Naive thymus-derived CD8-positive, alpha-beta T cell (primary cell): ENCODE data around the gene KRT5. TPM values are rescaled to one million over a fixed set of nuclear protein-coding genes. Genes with fewer than 3 reads are reported as not detected.

Experiments used
- ATAC-seq, 2 donors: fragments of 150-1000 bp; cut with Tn5 transposase in 1 of 2; sonication (Bioruptor Pico), chemical (Tn5 transposase) in 1 of 2; 1 replicate in 1 of 2; 2 replicates in 1 of 2; pipeline ENCODE4 v1.10.0; 2021; ENCODE audit warnings: mild to moderate bottlenecking in 2 of 2, moderate library complexity in 2 of 2
- POLR2A ChIA-PET: fragments of 350-600 bp; sonication (Branson Sonifier 250); formaldehyde crosslinking; loops from one replicate; lab custom pipeline; 2021; ENCODE audit warnings: antibody characterized with exemption; lab: Charles Lee
- DNase-seq, 10 donors: peaks; one replicate each; pipeline versions ENCODE4 v3.0.0 to v3.0.0-alpha.2; 2020 to 2022
- H3K27ac Mint-ChIP-seq, 10 donors: one replicate each; pipeline ENCODE4 v1.8.0; 2020 to 2022; ENCODE audit warnings: mild to moderate bottlenecking in 10 of 10, mixed read lengths in 10 of 10, moderate library complexity in 4 of 10, inconsistent platforms in 1 of 10
- H3K27me3 Mint-ChIP-seq, 5 donors: one replicate each; pipeline ENCODE4 v1.8.0; 2021 to 2022; ENCODE audit warnings: mixed read lengths in 5 of 5
- H3K36me3 Mint-ChIP-seq, 3 donors: one replicate each; pipeline ENCODE4 v1.8.0; 2020 to 2022; ENCODE audit warnings: mixed read lengths in 3 of 3, mild to moderate bottlenecking in 2 of 3, inconsistent platforms in 1 of 3
- H3K4me1 Mint-ChIP-seq, 4 donors: one replicate each; pipeline ENCODE4 v1.8.0; 2021 to 2022; ENCODE audit warnings: mixed read lengths in 4 of 4
- H3K4me3 Mint-ChIP-seq, 10 donors: one replicate each; pipeline ENCODE4 v1.8.0; 2020 to 2022; ENCODE audit warnings: mild to moderate bottlenecking in 10 of 10, mixed read lengths in 10 of 10, moderate library complexity in 6 of 10, inconsistent platforms in 1 of 10
- H3K9me3 Mint-ChIP-seq, 9 donors: one replicate each; pipeline ENCODE4 v1.8.0; 2020 to 2022; ENCODE audit warnings: mixed read lengths in 9 of 9, mild to moderate bottlenecking in 3 of 9, inconsistent platforms in 1 of 9, moderate library complexity in 1 of 9
- polyA plus RNA-seq, 3 donors: library from polyadenylated mRNA; unstranded; fragments of 300-500 nt; fragmentation: Illumina TruSeq; gene quantifications; one replicate each; pipeline ENCODE4 v1.2.3, GENCODE V29; 2021
- total RNA-seq, 8 experiments: library from RNA in 2 of 8; stranded (reverse) in 2 of 8; gene quantifications; one replicate each; pipeline ENCODE4 v1.2.3 and lab custom pipeline; 2021 to 2026

The KRT5 gene
- total and polyA plus RNA-seq, 5 experiments from 2014 or later: not detected

- Mint-ChIP-seq H3K4me3 (no peak overlapping the region), H3K27me3 (peaks cover 23 to 76% (median 38%) of the 10 kb centered on the region in 5 donors), H3K9me3 (peaks cover 6 to 19% (median 12%) of the 10 kb centered on the region in 9 donors), H3K4me1 (no peaks in the 10 kb centered on the region), H3K36me3 (peaks cover 0 to 13% (median 3%) of the 10 kb centered on the region in 3 donors), H3K27ac (no peak overlapping the region)
- ATAC-seq (no peak), DNase-seq (no peak)
- POLR2A ChIA-PET: no interaction called here
Measured at GRCh38 chr12:52486166-52487105, 33.8 kb downstream of the KRT5 start.

GRCh38 chr12:52480073-52480472 is 40.1 kb downstream of the KRT5 start:
- H3K9me3 Mint-ChIP-seq: peaks cover 4 to 14% (median 9%) of the 10 kb centered on the region in 9 donors
- ATAC-seq: no peak

GRCh38 chr12:52477651-52478050 is 42.5 kb downstream of the KRT5 start:
- Mint-ChIP-seq H3K36me3 (peaks cover 0 to 7% (median 5%) of the 10 kb centered on the region in 3 donors), H3K9me3 (peaks cover 0 to 4% (median 0%) of the 10 kb centered on the region in 9 donors), H3K27me3 (peaks cover under 1 to 10% (median 3%) of the 10 kb centered on the region in 5 donors), H3K4me3 (no peak overlapping the region), H3K27ac (no peak overlapping the region), H3K4me1 (no peaks in the 10 kb centered on the region)
- no peak for ATAC-seq
- POLR2A ChIA-PET: no interaction called here
- no peak for DNase-seq

More at GRCh38 chr12:52480073-52480472, 40.1 kb downstream of the KRT5 start:
- peaks cover 7 to 26% (median 23%) of the 10 kb centered on the region in 5 donors for H3K27me3 Mint-ChIP-seq
- peaks cover 3 to 16% (median 5%) of the 10 kb centered on the region in 3 donors for H3K36me3 Mint-ChIP-seq
- no peak for DNase-seq
- H3K4me1 Mint-ChIP-seq: no peaks in the 10 kb centered on the region
- no peak overlapping the region for H3K4me3 Mint-ChIP-seq
- H3K27ac Mint-ChIP-seq: no peak overlapping the region
- POLR2A ChIA-PET: no interaction called here

- ATAC-seq (no peak), DNase-seq (no peak)
- Mint-ChIP-seq H3K27me3 (peaks cover 0 to 12% (median 9%) of the 10 kb centered on the region in 5 donors), H3K27ac (no peak overlapping the region), H3K36me3 (peaks cover 0 to 2% (median 0%) of the 10 kb centered on the region in 3 donors), H3K9me3 (peaks cover 0 to 4% (median 0%) of the 10 kb centered on the region in 9 donors), H3K4me1 (no peaks in the 10 kb centered on the region), H3K4me3 (no peak overlapping the region)
- POLR2A ChIA-PET: no interaction called here
Measured at GRCh38 chr12:52474212-52474611, 46.0 kb downstream of the KRT5 start.

- Mint-ChIP-seq H3K4me3 (no peak within 1 kb of the TSS), H3K27me3 (peaks cover 1 to 14% (median 10%) of the 10 kb centered on the region in 5 donors), H3K4me1 (no peaks in the 10 kb centered on the region), H3K9me3 (peaks cover 0 to 3% (median 0%) of the 10 kb centered on the region in 9 donors), H3K27ac (peak within 1 kb of the TSS in 1 of 10 donors; percentile 58), H3K36me3 (no peaks in the 10 kb centered on the region)
- POLR2A ChIA-PET: no interaction called here
- DNase-seq: no peak
- ATAC-seq: no peak
Measured at GRCh38 chr12:52473768-52474167, 46.4 kb downstream of the KRT5 start, which contains the start of gene KRT6C. TSS of gene KRT6C (minus strand) at chr12:52473805. CDS start at chr12:52473737, 68 bp downstream.

GRCh38 chr12:52469853-52470252 is 50.3 kb downstream of the KRT5 start:
- no peak for DNase-seq
- Mint-ChIP-seq H3K4me3 (no peak overlapping the region), H3K9me3 (no peaks in the 10 kb centered on the region), H3K27me3 (peaks cover 4 to 26% (median 15%) of the 10 kb centered on the region in 5 donors), H3K36me3 (no peaks in the 10 kb centered on the region), H3K27ac (no peak overlapping the region), H3K4me1 (no peaks in the 10 kb centered on the region)
- POLR2A ChIA-PET: no interaction called here
- ATAC-seq: no peak

GRCh38 chr12:52464897-52465296 is 55.3 kb downstream of the KRT5 start:
- DNase-seq (no peak), ATAC-seq (no peak)
- Mint-ChIP-seq H3K9me3 (no peaks in the 10 kb centered on the region), H3K27ac (no peak overlapping the region), H3K4me3 (no peak overlapping the region), H3K36me3 (no peaks in the 10 kb centered on the region), H3K27me3 (peaks cover 10 to 42% (median 15%) of the 10 kb centered on the region in 5 donors), H3K4me1 (no peaks in the 10 kb centered on the region)
- POLR2A ChIA-PET: no interaction called here

Other genes starting within 250 kb of the KRT5 start
- not detected for gene KRT86, start 245.7 kb downstream of the KRT5 start, total RNA-seq
- gene KRT86, start 245.7 kb downstream of the KRT5 start, polyA plus RNA-seq: not detected
- gene KRT81, start 228.9 kb downstream of the KRT5 start, total RNA-seq: not detected
- not detected for gene KRT81, start 228.9 kb downstream of the KRT5 start, polyA plus RNA-seq
- gene KRT83, start 199.0 kb downstream of the KRT5 start, total RNA-seq: not detected
- gene KRT83, start 199.0 kb downstream of the KRT5 start, polyA plus RNA-seq: not detected
- not detected for gene KRT85, start 152.9 kb downstream of the KRT5 start, total RNA-seq
- not detected for gene KRT85, start 152.9 kb downstream of the KRT5 start, polyA plus RNA-seq
- gene KRT84, start 134.7 kb downstream of the KRT5 start, total RNA-seq: not detected
- gene KRT84, start 134.7 kb downstream of the KRT5 start, polyA plus RNA-seq: not detected
- not detected for gene KRT82, start 114.1 kb downstream of the KRT5 start, total RNA-seq
- not detected for gene KRT82, start 114.1 kb downstream of the KRT5 start, polyA plus RNA-seq
- not detected for gene KRT75, start 86.0 kb downstream of the KRT5 start, total RNA-seq
- not detected for gene KRT75, start 86.0 kb downstream of the KRT5 start, polyA plus RNA-seq
- not detected for gene KRT6B, start 68.2 kb downstream of the KRT5 start, total RNA-seq
- gene KRT6B, start 68.2 kb downstream of the KRT5 start, polyA plus RNA-seq: not detected
- not detected for gene KRT6C, start 46.6 kb downstream of the KRT5 start, total RNA-seq
- not detected for gene KRT6C, start 46.6 kb downstream of the KRT5 start, polyA plus RNA-seq
- gene KRT6A, start 27.1 kb downstream of the KRT5 start, total RNA-seq: not detected
- gene KRT6A, start 27.1 kb downstream of the KRT5 start, polyA plus RNA-seq: not detected
- not detected for gene KRT71, start 32.8 kb upstream of the KRT5 start, total RNA-seq
- gene KRT71, start 32.8 kb upstream of the KRT5 start, polyA plus RNA-seq: not detected
- gene KRT74, start 53.4 kb upstream of the KRT5 start, total RNA-seq: under 1 TPM in 1 of 2 experiments, not detected in 1; 0.26 TPM
- gene KRT74, start 53.4 kb upstream of the KRT5 start, polyA plus RNA-seq: not detected
- 10 to 100 TPM; 11.4 to 11.6 TPM for gene KRT72, start 81.1 kb upstream of the KRT5 start, total RNA-seq
- under 1 TPM in 2 of 3 donors, not detected in 1; 0.12 to 0.46 TPM for gene KRT72, start 81.1 kb upstream of the KRT5 start, polyA plus RNA-seq
- gene KRT73, start 98.2 kb upstream of the KRT5 start, total RNA-seq: 1 to 10 TPM; 8.5 to 10.0 TPM
- gene KRT73, start 98.2 kb upstream of the KRT5 start, polyA plus RNA-seq: 10 to 100 TPM in 1 of 3 donors, 1 to 10 TPM in 1, under 1 TPM in 1; 0.72 to 10.0 (median 1.8) TPM
- under 1 TPM; 0.62 to 0.77 TPM for gene KRT2, start 131.8 kb upstream of the KRT5 start, total RNA-seq
- 1 to 10 TPM; 1.1 to 3.4 (median 1.2) TPM for gene KRT2, start 131.8 kb upstream of the KRT5 start, polyA plus RNA-seq
- not detected for gene KRT1, start 160.0 kb upstream of the KRT5 start, total RNA-seq
- under 1 TPM in 1 of 3 donors, not detected in 2; 0.31 TPM for gene KRT1, start 160.0 kb upstream of the KRT5 start, polyA plus RNA-seq
- gene KRT77, start 183.1 kb upstream of the KRT5 start, total RNA-seq: not detected
- gene KRT77, start 183.1 kb upstream of the KRT5 start, polyA plus RNA-seq: under 1 TPM in 1 of 3 donors, not detected in 2; 0.12 TPM